HepG2 (cell line): ENCODE measurements around the gene STMND1. TPM values are rescaled to one million over a fixed set of nuclear protein-coding genes. Genes with fewer than 3 reads are reported as not detected.
A peak's percentile ranks its signal among the peaks of the same experiment; 100 is the strongest.

Experiments
- ATAC-seq: fragments of 200-7000 bp; cut with Tn5 transposase; 3 replicates; pipeline ENCODE4 v1.9.1; 2020; ENCODE audit warnings: mild to moderate bottlenecking, moderate library complexity
- BruUV-seq: library from RNA; stranded (reverse); fragments of 400-500 nt; replicated peaks from 2 replicates; lab custom pipeline; 2021; lab: Mats Ljungman, UMichigan
- CTCF ChIA-PET: fragments of 300-600 bp; formaldehyde crosslinking; extraction: SDS; loops from one replicate; lab custom pipeline; 2021; ENCODE audit warnings: low total read pairs, inconsistent platforms, low intra/inter-chr PET ratio; lab: Yijun Ruan, JAX
- POLR2A ChIA-PET: fragments of 350-600 bp; sonication (Branson Sonifier 250); formaldehyde crosslinking; loops from one replicate; lab custom pipeline; 2020; ENCODE audit warnings: antibody characterized with exemption, inconsistent platforms; lab: Yijun Ruan, JAX
- DNase-seq: peaks from one replicate; pipeline ENCODE4 v3.0.0-alpha.2; 2015; ENCODE audit warnings: low spot score
- FAIRE-seq: peaks from 3 replicates; lab custom pipeline; 2011; peaks lifted over from hg19 to GRCh38; lab: Jason Lieb, UNC
- H2AFZ ChIP-seq: one replicate; pipeline ENCODE4 v1.6.1; 2011; ENCODE audit warnings: low read length, inconsistent platforms
- H3K27ac ChIP-seq: fragments of 300-600 bp; 3 replicates; pipeline ENCODE4 v1.8.0; 2011; ENCODE audit warnings: mixed run types, mild to moderate bottlenecking, mixed read lengths, low read length, inconsistent platforms; ENCODE audit not compliant: insufficient read depth; ENCODE audit errors: extremely low read length
- H3K27me3 ChIP-seq, 2 experiments: fragments of 200-600 bp in 1 of 2; 2 replicates in 1 of 2; 3 replicates in 1 of 2; pipeline versions ENCODE4 v1.6.0 to v1.8.0; 2011; ENCODE audit warnings: low read length in 2 of 2, mild to moderate bottlenecking in 2 of 2, moderate library complexity in 2 of 2, inconsistent platforms in 1 of 2; ENCODE audit not compliant: insufficient read depth in 2 of 2, control insufficient read depth in 1 of 2
- H3K36me3 ChIP-seq, 2 experiments: fragments of 200-600 bp in 1 of 2; replicated peaks in 1 of 2; 2 replicates in 1 of 2; 3 replicates in 1 of 2; pipeline versions ENCODE4 v1.5.1 to v1.8.0; 2011; ENCODE audit warnings: low read length in 2 of 2, inconsistent platforms in 1 of 2; ENCODE audit not compliant: insufficient read depth in 2 of 2, control insufficient read depth in 1 of 2
- H3K4me1 ChIP-seq: 2 replicates; pipeline ENCODE4 v1.5.1; 2012; ENCODE audit warnings: low read length, inconsistent platforms; ENCODE audit not compliant: insufficient read depth
- H3K4me2 ChIP-seq: 2 replicates; pipeline ENCODE4 v1.6.0; 2011; ENCODE audit warnings: low read depth, low read length, inconsistent platforms
- H3K4me3 ChIP-seq, 3 experiments: fragments of 200-600 bp in 1 of 3; sonication (generic), shearing (Covaris generic) in 1 of 3; replicated peaks in 1 of 3; 2 replicates each; pipeline ENCODE4 v1.5.1; 2011 to 2016; ENCODE audit warnings: low read length in 3 of 3, inconsistent platforms in 2 of 3, low read depth in 2 of 3, mild to moderate bottlenecking in 2 of 3, control low read depth in 1 of 3, mixed read lengths in 1 of 3; ENCODE audit not compliant: insufficient read depth in 1 of 3
- H3K79me2 ChIP-seq: one replicate; pipeline ENCODE4 v1.6.1; 2011; ENCODE audit warnings: low read length, inconsistent platforms; ENCODE audit not compliant: insufficient read depth
- H3K9ac ChIP-seq: 2 replicates; pipeline ENCODE4 v1.6.0; 2011; ENCODE audit warnings: mild to moderate bottlenecking, low read depth, low read length, inconsistent platforms; ENCODE audit not compliant: insufficient read depth
- H3K9me3 ChIP-seq: 2 replicates; pipeline ENCODE4 v1.5.1; 2012; ENCODE audit warnings: mild to moderate bottlenecking, low read length
- H4K20me1 ChIP-seq: 2 replicates; pipeline ENCODE4 v1.6.0; 2011; ENCODE audit warnings: inconsistent platforms, mild to moderate bottlenecking, low read length, moderate library complexity; ENCODE audit not compliant: insufficient read depth
- ARID5B ChIP-seq: IDR thresholded peaks from 2 replicates; pipeline ENCODE4 v1.4.0; 2020; ENCODE audit warnings: mild to moderate bottlenecking, missing genetic modification reagents
- FOSL2 ChIP-seq: sonication (generic); formaldehyde crosslinking; IDR thresholded peaks from 2 replicates; pipeline ENCODE4 v1.4.0; 2020; ENCODE audit warnings: missing genetic modification reagents
- ISX ChIP-seq: sonication (generic); formaldehyde crosslinking; conservative IDR thresholded peaks from 2 replicates; pipeline ENCODE4 v1.5.0; 2020; ENCODE audit warnings: missing genetic modification reagents
- SSRP1 ChIP-seq: IDR thresholded peaks from 2 replicates; pipeline ENCODE4 v1.6.1; 2016; ENCODE audit warnings: control low read depth
- TEAD3 ChIP-seq: optimal IDR thresholded peaks from 2 replicates; pipeline ENCODE3; 2016; ENCODE audit warnings: borderline replicate concordance
- TP53 ChIP-seq: sonication (generic); formaldehyde crosslinking; conservative IDR thresholded peaks from 2 replicates; pipeline ENCODE4 v1.4.0; 2020; ENCODE audit warnings: missing genetic modification reagents
- ZEB1 ChIP-seq: IDR thresholded peaks from 2 replicates; pipeline ENCODE4 v1.6.1; 2012; ENCODE audit warnings: mild to moderate bottlenecking, low read depth, inconsistent platforms; ENCODE audit not compliant: insufficient replicate concordance
- ZNF563 ChIP-seq: sonication (generic); formaldehyde crosslinking; IDR thresholded peaks from 2 replicates; pipeline ENCODE4 v1.8.0; 2022; ENCODE audit warnings: mild to moderate bottlenecking, moderate library complexity, missing genetic modification reagents
- WGBS: methylation state at CpG from one replicate; pipeline ENCODE4 v1.1.6; 2017; ENCODE audit warnings: low lambda C conversion rate; 5-methylcytosine and 5-hydroxymethylcytosine counted together
- in situ Hi-C: cut with HindIII; loops from 2 replicates; pipeline ENCODE4 v1.10.0; 2017; ENCODE audit warnings: low pct_unique_long_range_greater_than_20kb; ENCODE audit not compliant: extremely low pct_ligation_motif_present
- intact Hi-C: fragments of 100-400 bp; cut with micrococcal nuclease; formaldehyde crosslinking; loops from one replicate; pipeline ENCODE4 v1.10.0; 2022; ENCODE audit not compliant: unreplicated experiment
- polyA plus RNA-seq, 8 experiments: library from polyadenylated mRNA; depleted of rRNA in 3 of 8; stranded (reverse) in 7 of 8; unstranded in 1 of 8; fragments of >200 nt; fragmentation: Illumina TruSeq in 4 of 8; extraction: Trizol in 4 of 8; gene quantifications; 2 replicates each; pipeline versions ENCODE4 v1.2.1 to v1.2.3, GENCODE V29; 2011 to 2016; ENCODE audit warnings: low read depth in 4 of 8, missing spikeins in 1 of 8, mixed read lengths in 1 of 8; ENCODE audit not compliant: insufficient read depth in 1 of 8
- total RNA-seq, 5 experiments: library from RNA; depleted of rRNA; stranded (reverse); fragments of >200 nt; fragmentation: Illumina TruSeq; extraction: Trizol; gene quantifications; 2 replicates each; pipeline ENCODE4 v1.2.3, GENCODE V29; 2016; ENCODE audit warnings: low read depth in 1 of 5
- TF ChIP-seq, protein P1 (sequence below): sonication (generic); formaldehyde crosslinking; IDR thresholded peaks from 2 replicates; pipeline ENCODE4 v1.5.0; 2020; ENCODE audit warnings: missing genetic modification reagents, mild to moderate bottlenecking, borderline replicate concordance
- TF ChIP-seq, protein P2 (sequence below): sonication (generic); formaldehyde crosslinking; IDR thresholded peaks from 2 replicates; pipeline ENCODE4 v1.4.0; 2020; ENCODE audit warnings: missing genetic modification reagents; ENCODE audit errors: not compliant biosample characterization

The STMND1 gene
- total and polyA plus RNA-seq, 2 of the 13 experiments (the other 11 are each of a cell fraction or from before 2014, with no cell fraction given), result not detected

GRCh38 chr6:17115251-17116116, 13.6 kb downstream of the STMND1 start:
- Histone ChIP-seq H3K79me2 (no peaks in the 10 kb centered on the region), H3K9ac (no peak overlapping the region), H3K4me2 (no peak overlapping the region), H3K9me3 (no peaks in the 10 kb centered on the region)
- 46% methylated on average over 5 of the region's 5 CpGs for WGBS
- intact Hi-C loops, result no loop called here
- TF ChIP-seq ZEB1, result no peak
- TF ChIP-seq ARID5B (CRISPR knock-in tag), result no peak
- no peak for TF ChIP-seq SSRP1 (CRISPR knock-in tag)
- TF ChIP-seq TEAD3 (CRISPR knock-in tag), result peak; percentile 38
- no peak for TF ChIP-seq ISX
- TF ChIP-seq, protein P1, sequence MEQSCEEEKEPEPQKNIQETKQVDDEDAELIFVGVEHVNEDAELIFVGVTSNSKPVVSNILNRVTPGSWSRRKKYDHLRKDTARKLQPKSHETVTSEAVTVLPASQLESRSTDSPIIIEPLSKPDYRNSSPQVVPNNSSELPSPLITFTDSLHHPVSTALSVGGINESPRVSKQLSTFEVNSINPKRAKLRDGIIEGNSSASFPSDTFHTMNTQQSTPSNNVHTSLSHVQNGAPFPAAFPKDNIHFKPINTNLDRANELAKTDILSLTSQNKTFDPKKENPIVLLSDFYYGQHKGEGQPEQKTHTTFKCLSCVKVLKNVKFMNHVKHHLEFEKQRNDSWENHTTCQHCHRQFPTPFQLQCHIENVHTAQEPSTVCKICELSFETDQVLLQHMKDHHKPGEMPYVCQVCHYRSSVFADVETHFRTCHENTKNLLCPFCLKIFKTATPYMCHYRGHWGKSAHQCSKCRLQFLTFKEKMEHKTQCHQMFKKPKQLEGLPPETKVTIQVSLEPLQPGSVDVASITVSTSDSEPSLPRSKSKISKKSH, result no peak
- peak; percentile 72 for TF ChIP-seq FOSL2 (CRISPR knock-in tag)
- no peak for TF ChIP-seq ZNF563 (CRISPR knock-in tag)
- TF ChIP-seq, protein P2, sequence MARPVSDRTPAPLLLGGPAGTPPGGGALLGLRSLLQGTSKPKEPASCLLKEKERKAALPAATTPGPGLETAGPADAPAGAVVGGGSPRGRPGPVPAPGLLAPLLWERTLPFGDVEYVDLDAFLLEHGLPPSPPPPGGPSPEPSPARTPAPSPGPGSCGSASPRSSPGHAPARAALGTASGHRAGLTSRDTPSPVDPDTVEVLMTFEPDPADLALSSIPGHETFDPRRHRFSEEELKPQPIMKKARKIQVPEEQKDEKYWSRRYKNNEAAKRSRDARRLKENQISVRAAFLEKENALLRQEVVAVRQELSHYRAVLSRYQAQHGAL, result no peak
- TF ChIP-seq TP53 (CRISPR knock-in tag), result no peak
- TF ChIP-seq, all 625 proteins: peak for 2
- peak; percentile 67; the same call in 2 of the 3 replicates for ATAC-seq
- in situ Hi-C loops, result no loop called here
- Histone ChIP-seq H4K20me1 (no peaks in the 10 kb centered on the region), H3K4me1 (0 out of 2 replicates have a peak, but pooled peaks cover 10% of the 10 kb centered on the region), H3K27me3 (0 out of 5 replicates have a peak, but pooled peaks cover 0 to 3% of the 10 kb centered on the region in 2 experiments), H2AFZ (no peak overlapping the region), H3K4me3 (no peak overlapping the region), H3K27ac (no peak overlapping the region), H3K36me3 (no peaks in the 10 kb centered on the region)
- ChIA-PET POLR2A (no interaction called here), CTCF (no interaction called here)
- FAIRE-seq, result no peak
- DNase-seq, result peak; percentile 47
- BruUV-seq, result no TSS peak
